Stimulated activated CD8-positive, alpha-beta memory T cell treated with anti-CD3 and anti-CD28 coated beads, Interleukin-12 subunit alpha, Interleukin-12 subunit beta, amount 100 ng/mL, for 24 hours (primary cell): Measurements from ENCODE around the gene SMG6.
"Not testable (repeated sequence)": the region's sequence is repeated elsewhere in the genome, so short reads cannot be mapped to it uniquely, and the experiment has no call there.

Experiments
- DNase-seq: peaks from one replicate; pipeline ENCODE4 v3.0.0-alpha.2; 2020; ENCODE audit errors: extremely low read depth

The SMG6 gene

DNA sequence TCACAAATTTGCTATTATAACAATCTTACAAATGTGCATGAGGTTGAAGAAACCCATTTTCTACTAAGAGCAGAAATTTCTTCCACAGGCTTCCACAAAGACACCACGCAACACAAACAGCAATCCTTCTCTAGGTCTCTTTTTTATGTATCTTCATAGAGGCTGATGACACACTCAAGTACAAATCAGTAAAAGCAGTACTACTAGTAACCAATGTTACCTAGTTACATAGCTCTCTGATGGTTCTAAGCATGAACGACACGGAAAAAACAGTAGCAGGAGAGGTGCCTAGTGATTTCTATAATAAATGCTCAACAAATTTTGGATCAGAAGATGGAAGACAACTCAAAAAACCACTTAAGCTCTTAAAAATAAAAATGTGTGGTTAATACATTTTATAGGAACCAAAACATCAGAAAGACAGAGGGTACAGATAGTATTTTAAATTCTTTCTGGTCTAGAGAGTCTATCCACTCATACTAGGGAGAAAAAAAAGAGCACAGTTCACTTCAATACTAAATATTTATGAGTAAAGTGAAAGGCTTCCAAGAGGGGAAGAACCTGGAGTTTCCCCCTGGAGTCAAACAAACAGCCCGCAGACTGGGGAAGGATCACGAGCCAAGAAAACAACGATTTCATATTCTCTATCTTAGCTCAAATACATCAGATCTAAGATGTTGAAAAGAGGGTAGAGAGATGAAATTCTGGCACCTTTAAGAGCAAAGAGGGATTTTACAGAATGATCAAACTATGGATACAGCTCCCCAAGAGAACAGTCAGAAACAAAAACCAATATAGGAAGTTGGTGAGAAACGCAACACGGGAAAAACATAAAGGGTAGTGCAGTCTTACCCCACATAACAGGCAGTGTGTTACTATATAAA lies 40.2 kb downstream of the SMG6 start:
- no peak for DNase-seq

DNA sequence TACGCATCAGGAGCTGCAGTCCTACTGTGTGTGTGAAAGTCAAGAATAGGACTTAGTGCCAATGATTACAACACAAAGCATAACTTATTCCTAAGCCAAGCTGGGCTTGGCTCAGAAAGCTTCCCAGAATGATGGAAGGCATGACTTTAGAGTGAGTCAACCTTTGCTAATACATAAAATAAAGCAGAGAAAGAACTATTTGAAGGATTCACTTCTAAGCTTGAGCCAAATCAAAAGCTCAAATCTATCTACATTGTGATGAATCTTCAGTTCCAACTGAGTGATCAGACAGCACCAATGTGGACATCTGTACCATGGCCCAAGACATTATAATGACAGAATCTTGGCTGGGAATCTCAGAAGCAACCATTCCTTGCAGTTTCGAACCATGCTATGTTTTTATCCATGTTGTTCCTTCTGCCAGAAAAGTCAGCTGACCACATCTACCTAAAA lies 41.4 kb downstream of the SMG6 start:
- DNase-seq: no peak

DNA sequence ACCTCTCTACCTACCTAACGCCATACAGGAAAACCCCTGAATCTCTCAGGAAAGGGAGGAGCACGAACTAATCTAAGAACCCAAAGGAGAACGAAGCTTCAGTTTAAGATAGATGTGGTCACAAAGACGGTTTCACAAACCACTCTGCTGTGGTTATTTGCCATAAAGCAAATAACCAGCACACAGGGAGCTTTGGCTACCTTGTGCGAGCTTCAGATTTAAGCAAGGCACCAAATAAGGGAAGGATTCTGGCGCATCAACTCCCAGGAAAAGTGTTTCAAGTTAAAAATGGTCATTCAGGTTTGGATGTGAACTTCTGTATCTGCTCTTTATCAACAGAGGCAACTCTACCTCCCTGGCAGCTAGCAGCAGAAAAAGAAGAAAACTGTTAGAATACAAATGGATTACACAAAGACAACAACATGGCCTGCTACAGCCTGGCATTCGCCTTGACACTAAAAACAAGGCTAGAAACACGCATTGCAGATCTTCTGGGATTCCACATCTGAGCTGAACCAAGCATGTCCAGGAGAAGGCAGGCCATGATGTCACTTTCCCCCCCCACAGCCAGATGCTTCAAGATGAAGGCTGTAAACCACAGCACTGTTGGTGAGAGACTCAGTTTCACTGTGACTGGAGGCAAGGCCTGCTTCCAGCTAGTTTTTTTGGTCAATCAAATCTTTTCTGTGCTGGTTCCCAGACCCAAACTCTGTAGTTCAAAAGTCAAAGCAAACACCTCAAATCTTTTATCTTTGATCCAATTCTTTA lies 43.6 kb downstream of the SMG6 start:
- peak; percentile 57 for DNase-seq

DNA sequence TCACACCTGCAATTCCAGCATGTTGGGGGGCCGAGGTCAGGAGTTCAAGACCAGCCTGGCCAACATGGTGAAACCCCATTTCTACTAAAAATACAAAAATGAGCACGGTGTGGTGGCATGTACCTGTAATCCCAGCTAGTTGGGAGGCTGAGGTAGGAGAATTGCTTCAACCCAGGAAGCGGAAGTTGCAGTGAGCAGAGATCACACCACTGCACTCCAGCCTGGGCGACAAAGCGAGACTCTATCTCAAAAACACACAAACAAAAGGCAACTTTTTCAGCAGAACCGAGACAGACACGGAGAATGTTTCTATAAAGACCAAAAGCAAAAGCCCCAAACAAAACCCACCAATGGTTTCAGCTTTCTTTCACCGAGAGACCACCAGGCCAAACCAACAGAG lies 44.8 kb downstream of the SMG6 start:
- not testable (repeated sequence) for DNase-seq

DNA sequence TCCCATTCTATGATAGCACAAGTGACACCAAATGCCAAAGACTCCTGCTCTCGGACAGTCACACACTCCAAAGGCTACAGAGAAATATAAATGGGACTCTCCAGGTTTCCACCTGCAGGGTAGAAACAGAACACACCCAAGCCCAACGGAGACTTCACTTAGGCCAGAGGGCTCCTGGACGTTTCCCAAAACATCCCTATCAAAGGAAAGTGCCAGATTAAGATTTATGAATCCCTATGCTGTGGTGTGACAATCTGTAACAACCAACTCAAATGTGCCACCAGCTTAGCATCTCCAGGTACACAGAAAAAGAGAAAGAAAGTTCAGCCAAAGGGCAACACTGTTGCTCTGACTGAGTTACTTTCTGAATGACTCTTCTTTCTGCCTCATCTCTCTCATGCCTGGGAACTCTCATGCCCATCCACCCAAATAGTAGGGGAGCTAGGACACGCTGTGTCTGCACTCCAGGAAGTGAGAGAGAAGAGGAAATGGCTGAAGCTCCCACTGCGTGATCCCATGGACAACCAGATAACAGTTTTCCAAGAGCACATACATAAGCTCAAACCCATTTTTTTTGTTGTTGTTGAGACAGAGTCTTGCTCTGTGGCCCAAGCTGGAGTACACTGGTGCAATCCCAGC lies 49.7 kb downstream of the SMG6 start:
- no peak for DNase-seq

DNA sequence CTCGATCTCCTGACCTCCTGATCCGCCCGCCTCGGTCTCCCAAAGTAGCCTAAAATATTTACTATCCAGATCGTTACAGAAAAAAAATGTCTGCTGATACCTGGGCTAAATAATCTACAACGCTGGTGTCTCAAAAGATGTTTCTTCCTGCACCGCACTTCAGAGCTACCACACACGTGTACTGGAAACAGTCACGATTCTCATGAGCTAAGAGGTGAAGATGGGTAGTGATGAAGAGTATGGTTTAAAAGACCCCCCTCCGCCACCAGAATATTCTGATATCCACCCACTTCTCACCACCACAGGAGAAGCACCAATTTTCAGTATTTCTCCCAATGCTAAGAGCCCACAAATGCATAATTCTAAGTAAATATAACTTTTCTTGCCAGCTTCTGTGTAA lies 50.2 kb downstream of the SMG6 start:
- no peak for DNase-seq

DNA sequence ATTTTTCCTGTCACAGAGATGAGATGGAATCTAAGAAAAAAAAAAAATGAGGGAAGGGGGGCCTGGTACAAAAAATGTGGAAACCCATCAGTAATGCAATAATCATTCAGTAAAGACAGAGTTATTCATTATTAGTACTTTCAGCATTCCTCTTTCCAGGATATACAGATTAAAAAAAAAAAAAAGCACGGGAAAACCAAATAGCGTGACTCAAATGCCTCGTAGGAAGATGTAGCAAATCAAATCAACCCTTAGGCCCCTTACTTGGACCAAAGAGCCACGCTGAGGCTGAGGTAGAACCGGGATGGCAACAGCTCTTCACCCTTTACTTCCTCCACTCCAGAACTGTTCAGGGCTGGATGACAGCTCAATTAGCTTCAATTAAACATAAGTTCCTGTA lies 52.5 kb downstream of the SMG6 start:
- DNase-seq: no peak

DNA sequence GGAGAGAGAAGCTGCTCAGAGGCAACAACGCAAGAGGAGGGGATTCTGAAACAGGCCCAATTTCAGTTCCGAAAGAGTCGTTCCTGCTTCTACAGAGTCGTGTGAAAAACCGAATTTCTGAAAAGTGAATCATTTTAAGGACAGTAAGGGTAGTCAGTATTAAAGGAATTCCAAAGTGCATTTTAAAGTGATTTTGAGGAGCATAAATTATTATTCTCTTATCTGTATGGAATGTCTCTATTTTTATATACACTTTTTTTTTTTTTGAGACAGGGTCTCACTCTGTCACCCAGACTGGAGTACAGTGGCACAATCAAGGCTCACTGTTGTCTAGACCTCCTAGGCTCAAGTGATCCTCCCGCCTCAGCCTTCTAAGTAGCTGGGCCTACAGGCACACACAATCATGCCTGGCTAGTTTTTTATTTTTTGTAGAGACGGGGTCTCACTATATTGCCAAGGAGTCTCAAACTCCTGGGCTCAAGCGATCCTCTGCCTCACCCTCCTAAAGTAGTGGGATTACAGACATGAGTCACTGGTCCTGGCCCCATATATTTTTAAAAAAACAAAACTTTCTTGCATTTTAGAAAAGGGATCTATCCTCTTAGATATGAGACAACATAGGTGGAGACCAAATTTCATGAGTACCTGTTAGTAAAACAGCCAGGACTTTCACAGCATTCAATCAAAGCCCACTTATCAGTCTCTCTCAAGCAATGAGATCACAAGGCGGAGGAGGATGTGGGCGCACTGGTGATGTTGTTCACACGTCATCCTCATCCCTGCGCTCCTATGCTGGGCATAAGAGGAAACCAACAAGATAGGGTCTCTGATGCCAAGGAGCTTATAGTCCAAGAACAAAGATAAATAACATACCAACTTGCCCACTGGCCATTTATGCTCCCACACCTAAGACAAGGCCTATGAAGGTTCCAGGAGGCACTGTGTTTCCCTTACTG lies 53.2 kb downstream of the SMG6 start:
- no peak for DNase-seq

DNA sequence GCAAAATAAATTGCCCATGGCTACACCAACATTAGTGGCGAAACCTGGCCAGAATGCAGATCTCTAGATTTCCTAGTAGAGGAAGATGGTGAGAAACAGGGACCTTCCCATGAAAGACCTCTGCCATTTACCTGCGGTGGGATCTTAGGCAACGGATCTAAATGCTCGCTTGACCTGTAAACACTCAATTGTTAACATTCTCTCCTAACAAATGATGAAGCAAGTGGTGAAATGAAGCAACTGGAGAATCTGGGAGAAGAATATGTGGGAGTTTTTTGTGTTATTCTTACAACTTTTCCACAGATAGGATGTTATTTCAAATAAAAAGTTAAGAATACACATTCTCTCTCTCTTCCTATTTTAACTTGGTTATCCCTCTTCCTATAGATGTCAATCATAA lies 56.6 kb downstream of the SMG6 start:
- DNase-seq: no peak

DNA sequence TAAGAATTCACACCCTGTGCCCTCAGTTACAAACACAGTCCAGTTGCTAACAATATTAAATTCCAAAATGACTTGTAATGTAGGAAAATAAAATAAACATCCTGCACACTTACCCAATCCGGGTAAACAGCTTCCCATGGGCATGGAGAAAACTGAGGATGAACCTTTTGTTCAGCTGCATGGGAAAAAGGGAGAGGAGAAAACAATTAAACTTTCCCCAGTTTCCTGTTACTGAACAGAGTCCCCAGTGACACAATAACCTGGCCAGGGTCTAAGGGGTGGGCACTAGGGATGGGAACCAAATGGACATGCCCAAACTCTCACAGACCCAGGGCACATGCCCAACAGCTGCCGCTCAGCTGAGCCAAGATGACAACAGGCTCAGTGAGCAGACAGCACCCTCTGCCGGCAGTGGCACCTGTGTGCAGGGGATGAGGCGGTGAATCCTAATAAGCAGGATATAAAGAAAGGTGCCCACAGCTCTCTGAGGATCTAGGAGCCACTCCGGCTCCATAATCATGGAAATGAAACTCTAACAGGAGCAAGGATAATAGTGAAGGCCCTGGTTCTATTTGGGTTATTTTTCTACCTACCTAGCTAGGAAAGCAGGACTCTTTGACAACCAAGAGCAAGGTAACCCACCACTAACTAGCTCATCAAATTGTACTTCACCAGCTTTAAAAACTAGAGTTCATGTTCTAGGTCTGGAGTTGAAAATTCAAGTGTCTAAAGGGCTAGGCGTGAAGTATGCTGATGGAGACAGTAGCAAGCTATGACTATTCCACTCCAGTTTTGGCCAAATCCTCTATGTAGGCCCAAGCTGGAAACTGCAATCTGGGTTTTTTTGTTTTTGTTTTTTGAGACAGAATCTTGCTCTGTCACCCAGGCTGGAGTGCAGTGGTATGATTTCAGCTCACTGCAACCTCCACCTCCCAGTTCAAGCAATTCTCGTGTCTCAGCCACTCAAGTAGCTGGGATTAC lies 58.8 kb downstream of the SMG6 start:
- DNase-seq: peak; percentile 54

DNA sequence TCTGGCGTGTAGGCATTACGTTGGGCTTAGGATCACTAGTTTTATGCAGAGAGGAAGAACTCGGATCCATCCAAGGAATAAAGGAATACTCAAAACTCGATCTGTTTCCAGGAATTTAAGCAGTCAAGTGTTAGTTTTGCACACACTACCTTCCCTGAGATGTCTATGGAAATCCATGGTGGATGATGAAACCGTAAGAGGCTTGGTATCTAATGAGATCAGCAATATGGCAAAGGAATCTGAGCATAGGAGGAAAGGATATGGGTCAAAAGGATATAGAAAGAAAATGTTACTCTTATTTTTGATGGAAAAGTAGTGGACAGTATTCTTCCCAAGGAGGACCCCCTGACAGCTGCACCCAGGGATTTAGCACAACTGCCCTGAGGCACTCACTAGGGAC lies 59.6 kb downstream of the SMG6 start:
- DNase-seq: no peak

DNA sequence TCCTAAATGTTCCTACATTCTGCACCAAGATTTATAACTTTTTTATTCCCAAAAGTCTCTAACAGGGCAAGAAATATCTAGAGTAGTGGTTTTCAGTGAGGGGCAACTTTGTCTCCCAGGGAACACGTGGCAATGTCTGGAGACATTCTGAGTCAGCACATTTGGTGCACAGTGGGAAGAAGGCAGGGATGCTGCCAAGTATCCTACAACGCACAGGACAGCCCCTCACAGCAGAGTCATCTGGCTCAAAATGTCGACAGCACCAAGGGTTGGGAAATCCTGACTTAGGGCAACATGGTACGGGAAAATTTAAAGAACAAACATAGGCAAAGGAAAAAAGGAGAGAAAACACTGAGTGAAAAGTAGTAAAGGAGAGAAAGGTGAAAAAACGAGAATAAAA lies 61.8 kb downstream of the SMG6 start:
- no peak for DNase-seq

DNA sequence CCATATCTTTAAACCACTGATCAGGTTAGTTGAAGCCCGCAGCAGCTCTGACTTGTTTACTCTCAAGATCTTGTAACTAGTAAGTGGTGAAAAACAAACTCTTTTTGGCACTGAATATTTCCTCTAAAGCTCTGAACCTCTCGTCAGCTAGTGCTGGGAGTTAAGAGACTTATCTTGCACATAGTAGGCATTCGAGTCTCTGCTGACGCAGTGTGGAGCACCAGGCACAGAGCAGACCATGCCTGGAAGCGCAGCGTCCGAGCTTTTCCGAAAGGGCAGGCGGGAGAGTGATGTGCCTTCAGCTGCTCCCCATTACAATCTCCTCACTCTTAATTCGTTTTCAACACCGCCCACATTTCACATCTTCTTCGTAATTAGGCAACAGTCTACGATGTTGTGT lies 63.0 kb downstream of the SMG6 start:
- DNase-seq: no peak

DNA sequence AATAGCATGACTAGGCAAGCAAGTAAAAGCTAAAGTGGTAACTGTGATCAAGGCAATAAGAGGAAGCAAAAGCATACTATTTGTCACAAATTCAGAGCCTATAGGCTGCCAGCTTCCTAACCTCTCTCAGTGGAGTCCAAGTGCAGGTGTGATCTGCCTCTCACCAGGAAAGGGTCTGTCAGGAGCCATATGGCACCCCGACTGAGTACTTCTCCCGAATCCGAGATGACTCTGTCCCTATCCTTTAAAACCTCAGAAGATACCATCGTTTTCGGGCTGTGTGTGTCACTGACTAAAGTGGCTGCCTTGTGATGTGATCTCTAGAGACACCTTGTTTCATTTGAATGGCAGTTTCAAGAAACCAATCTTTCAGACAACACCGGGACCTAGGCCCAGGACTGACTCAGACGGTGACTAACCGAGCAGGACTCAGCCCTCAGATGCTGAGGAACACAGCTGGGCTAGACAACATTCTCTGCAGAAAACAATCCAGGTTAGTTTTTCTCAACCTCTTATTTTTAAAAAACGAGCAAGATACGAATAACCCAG lies 63.6 kb downstream of the SMG6 start:
- DNase-seq: no peak

DNA sequence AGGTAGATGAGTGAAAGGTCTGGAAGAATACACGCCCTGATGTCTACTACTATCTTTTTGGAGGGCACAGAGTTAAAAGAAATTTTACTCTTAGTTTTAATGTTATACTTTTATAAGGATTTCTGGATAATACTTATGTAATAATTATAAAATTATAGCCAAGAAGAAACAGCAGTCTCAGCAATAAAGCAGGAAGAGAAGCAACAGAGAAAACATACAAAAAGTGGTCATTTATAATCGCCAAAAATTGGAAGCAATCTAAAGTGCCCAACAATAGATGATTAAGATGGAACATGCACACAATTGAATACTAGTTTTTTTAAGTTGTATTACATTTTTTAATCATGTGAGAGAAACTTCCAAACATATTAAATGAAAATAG lies 64.4 kb downstream of the SMG6 start:
- DNase-seq: no peak

DNA sequence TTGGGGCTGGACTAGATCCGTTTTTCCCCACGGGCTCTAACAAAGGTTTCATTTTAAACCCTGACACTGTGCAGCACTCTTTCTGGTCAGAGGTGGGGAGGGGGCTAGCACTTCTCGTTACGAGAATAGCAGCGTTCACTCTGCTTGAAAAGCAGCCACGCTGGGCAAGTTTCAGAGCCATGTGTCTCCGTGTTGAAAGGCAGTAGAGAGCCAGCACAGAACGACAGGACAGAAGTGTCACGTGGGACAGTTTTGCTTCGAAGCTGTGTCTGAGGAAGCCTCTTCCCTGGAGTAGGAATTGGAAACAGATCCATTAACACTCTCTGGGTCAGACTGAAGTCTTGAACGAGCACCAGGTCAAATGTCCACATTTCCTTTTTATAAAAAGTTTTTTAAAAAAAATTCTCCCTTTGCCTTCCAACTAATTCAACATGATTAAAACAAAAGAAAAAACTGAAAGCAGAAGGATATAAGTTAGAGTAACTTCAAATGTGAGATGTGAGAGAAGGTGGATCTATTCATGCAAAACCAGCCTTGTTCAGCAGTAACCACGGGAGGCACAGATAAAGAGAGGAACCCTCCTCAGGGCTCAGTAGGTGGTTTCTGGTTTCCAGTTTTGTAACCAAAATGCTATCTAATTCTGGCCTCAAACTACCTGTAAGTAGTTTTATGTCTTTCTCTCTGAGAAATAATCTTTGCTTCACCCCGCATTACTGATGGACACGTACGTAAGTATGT lies 65.0 kb downstream of the SMG6 start:
- no peak for DNase-seq

DNA sequence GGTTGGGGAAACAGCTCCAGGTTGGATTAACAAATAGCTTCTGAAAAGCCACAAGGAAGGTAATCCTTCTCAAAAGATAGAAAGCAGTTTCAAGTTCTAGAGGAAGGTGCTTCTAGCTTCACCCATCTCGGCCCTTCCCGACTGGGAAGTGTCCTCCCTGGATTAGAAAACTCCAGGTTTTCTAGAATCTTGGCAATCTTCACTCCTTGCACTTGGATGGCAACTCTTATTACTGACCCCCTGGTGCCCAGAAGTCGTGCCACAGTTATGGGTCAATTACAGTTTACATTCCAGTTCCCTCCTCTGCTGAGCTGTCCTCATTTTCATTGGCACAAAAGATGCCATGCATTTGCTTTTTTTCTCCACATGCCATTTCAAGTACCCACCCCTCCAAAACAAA lies 65.6 kb downstream of the SMG6 start:
- no peak for DNase-seq

DNA sequence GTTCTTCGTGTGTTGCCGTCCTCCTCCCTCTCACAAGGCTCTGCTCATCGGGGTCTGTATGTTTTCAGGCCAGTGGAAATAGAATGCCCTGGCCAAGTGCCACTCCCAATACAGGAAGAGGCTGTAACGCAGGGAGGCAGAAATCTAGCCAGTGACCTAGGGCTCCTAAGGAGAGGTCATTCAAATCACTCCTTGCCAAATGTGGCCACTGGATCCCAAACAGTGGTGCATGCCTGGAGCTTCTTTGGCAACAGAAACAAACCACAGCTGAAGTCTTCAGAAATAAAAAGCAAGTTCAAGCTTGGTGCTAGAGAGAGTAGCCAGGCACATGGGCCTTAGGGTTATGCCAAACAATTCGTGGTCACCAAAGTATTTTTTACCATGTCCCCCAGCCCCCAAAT lies 66.1 kb downstream of the SMG6 start:
- no peak for DNase-seq

DNA sequence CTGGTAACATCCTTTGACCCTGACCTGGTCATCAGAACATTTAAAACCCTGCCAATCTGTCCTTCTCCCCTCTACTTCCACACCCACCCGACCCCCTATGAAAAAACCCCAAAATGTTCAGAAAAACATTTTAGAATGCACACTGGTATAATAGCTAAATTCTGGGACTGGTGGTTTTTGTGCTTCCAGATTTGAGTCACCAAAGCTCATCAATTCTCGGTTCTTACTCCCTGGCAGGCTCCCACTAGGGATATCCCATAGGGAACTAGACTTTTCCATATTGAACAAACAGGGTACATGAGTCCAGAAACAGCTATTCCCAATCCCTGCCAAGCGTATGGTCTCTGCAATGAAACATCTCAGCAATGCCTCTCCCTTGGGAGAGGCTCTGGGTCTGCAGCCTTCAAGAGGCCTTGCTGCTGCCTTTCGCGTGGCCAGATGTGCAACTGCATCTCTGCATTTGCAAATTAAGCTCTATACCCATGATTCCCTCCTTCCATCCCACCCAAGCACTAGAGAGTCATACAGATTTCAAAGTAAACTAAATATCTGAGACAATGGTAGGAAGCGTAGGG lies 67.7 kb downstream of the SMG6 start:
- no peak for DNase-seq
